ENCODE data around the gene FUT8. TPM values are rescaled to one million over a fixed set of nuclear protein-coding genes. Genes with fewer than 3 reads are reported as not detected.

FUT8 gene
- total and polyA plus RNA-seq, 2 donors (not counting 1 experiment from before 2014, with no cell fraction given): 13.2 to 91.8 TPM

DNA sequence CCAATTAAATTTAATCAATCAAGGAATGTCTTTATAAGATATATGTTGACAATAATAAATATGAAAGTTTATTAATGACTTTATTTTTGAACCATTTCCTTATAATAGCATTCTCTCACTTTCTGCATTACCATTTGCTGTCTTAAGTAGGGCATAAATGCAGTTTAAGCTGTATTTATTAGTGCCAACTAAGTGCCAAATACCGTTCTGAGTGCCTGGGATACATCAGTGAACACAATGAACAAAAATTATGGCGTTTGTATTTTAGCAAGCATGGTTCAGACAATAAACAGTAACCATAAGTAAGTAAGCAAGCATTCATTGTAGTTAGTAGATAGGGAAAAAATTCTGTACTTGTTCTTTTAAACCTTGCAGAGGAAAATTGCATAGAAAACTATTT is 145.8 kb downstream of the FUT8 start:
- Histone ChIP-seq H3K9ac (ENCODE audit: low read length) (no peak overlapping the region), H3K4me2 (replicated peaks; ENCODE audit: low read depth, low read length, poor library complexity, severe bottlenecking) (no peak overlapping the region), H3K9me3 (ENCODE audit: control extremely low read depth in 1 of 3, control insufficient read depth in 2 of 3, insufficient read depth in 1 of 3, low read length in 2 of 3) (no peaks in the 10 kb centered on the region), H4K20me1 (ENCODE audit: control insufficient read depth, insufficient read depth, low read length, poor library complexity, severe bottlenecking) (peaks cover 21% of the 10 kb centered on the region), H3K79me2 (ENCODE audit: control insufficient read depth, insufficient read depth, low read length) (peaks cover 70% of the 10 kb centered on the region), H3K36me3 (replicated peaks in 1 of 2; ENCODE audit: control extremely low read depth in 1 of 2, control insufficient read depth in 1 of 2, extremely low read depth in 1 of 2, insufficient read depth in 2 of 2, low read length in 1 of 2) (peaks cover 10 to 15% of the 10 kb centered on the region in 2 experiments), H3K4me1 (ENCODE audit: control insufficient read depth in 2 of 2, insufficient read depth in 2 of 2, low read length in 2 of 2) (peaks cover 5 to 11% of the 10 kb centered on the region in 2 donors), H3K4me3 (ENCODE audit: control extremely low read depth in 1 of 5, extremely low read depth in 1 of 5, insufficient read depth in 1 of 5, low read depth in 2 of 5, low read length in 4 of 5) (no peak overlapping the region), H2AFZ (ENCODE audit: insufficient read depth, low read depth, low read length, poor library complexity, severe bottlenecking) (no peak overlapping the region), H3K27me3 (replicated peaks in 1 of 4; ENCODE audit: control extremely low read depth in 1 of 4, control insufficient read depth in 3 of 4, insufficient read depth in 4 of 4, low read length in 3 of 4) (no peaks in the 10 kb centered on the region), H3K27ac (ENCODE audit: low read length in 2 of 2) (no peak overlapping the region)
- TF ChIP-seq, protein P1, sequence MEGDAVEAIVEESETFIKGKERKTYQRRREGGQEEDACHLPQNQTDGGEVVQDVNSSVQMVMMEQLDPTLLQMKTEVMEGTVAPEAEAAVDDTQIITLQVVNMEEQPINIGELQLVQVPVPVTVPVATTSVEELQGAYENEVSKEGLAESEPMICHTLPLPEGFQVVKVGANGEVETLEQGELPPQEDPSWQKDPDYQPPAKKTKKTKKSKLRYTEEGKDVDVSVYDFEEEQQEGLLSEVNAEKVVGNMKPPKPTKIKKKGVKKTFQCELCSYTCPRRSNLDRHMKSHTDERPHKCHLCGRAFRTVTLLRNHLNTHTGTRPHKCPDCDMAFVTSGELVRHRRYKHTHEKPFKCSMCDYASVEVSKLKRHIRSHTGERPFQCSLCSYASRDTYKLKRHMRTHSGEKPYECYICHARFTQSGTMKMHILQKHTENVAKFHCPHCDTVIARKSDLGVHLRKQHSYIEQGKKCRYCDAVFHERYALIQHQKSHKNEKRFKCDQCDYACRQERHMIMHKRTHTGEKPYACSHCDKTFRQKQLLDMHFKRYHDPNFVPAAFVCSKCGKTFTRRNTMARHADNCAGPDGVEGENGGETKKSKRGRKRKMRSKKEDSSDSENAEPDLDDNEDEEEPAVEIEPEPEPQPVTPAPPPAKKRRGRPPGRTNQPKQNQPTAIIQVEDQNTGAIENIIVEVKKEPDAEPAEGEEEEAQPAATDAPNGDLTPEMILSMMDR (IDR thresholded peaks at IDR 0.05): no peak
- Mint-ChIP-seq H3K4me3 (no peak overlapping the region), H3K27me3 (no peaks in the 10 kb centered on the region), H3K9me3 (ENCODE audit: insufficient read depth) (no peaks in the 10 kb centered on the region), H3K4me1 (peaks cover 13% of the 10 kb centered on the region), H3K27ac (no peak overlapping the region)
- WGBS (ENCODE audit: insufficient coverage): no CpG with 5 or more reads among the region's 2 CpGs
- DNase-seq: no peak
- ATAC-seq (ENCODE audit: low read depth): no peak
- intact Hi-C loops (cut with micrococcal nuclease): no loop called here
- POLR2A ChIA-PET: interaction anchor here (0.7 kb wide), 1 partner anchor 354 kb away, joined by 6 read pairs; no protein-coding TSS in a partner anchor
- CTCF ChIA-PET: no interaction called here

- intact Hi-C loops (cut with micrococcal nuclease): no loop called here
- Mint-ChIP-seq H3K9me3 (ENCODE audit: insufficient read depth) (peaks cover 4% of the 10 kb centered on the region), H3K4me3 (no peak overlapping the region), H3K4me1 (peaks cover 17% of the 10 kb centered on the region), H3K27me3 (no peaks in the 10 kb centered on the region), H3K27ac (no peak overlapping the region)
- ChIA-PET POLR2A (no interaction called here), CTCF (no interaction called here)
- H3K9me3 ChIP-seq (ENCODE audit: control extremely low read depth in 1 of 3, control insufficient read depth in 2 of 3, insufficient read depth in 1 of 3, low read length in 2 of 3): no peaks in the 10 kb centered on the region
- DNase-seq: no peak
- no peak overlapping the region for H2AFZ ChIP-seq (ENCODE audit: insufficient read depth, low read depth, low read length, poor library complexity, severe bottlenecking)
- H3K79me2 ChIP-seq (ENCODE audit: control insufficient read depth, insufficient read depth, low read length): peaks cover 54% of the 10 kb centered on the region
- H3K9ac ChIP-seq (ENCODE audit: low read length): no peak overlapping the region
- H3K4me1 ChIP-seq (ENCODE audit: control insufficient read depth in 2 of 2, insufficient read depth in 2 of 2, low read length in 2 of 2): peaks cover under 1 to 2% of the 10 kb centered on the region in 2 donors
- ATAC-seq (ENCODE audit: low read depth): no peak
- TF ChIP-seq, protein P1 (IDR thresholded peaks at IDR 0.05): no peak
- no peak for TF ChIP-seq EZH2 (IDR thresholded peaks at IDR 0.05; ENCODE audit: borderline replicate concordance, insufficient read depth, low read depth, low read length, poor library complexity, severe bottlenecking)
- no peak overlapping the region for H3K27ac ChIP-seq (ENCODE audit: low read length in 2 of 2)
- peaks cover 11 to 15% of the 10 kb centered on the region in 2 experiments for H3K36me3 ChIP-seq (replicated peaks in 1 of 2; ENCODE audit: control extremely low read depth in 1 of 2, control insufficient read depth in 1 of 2, extremely low read depth in 1 of 2, insufficient read depth in 2 of 2, low read length in 1 of 2)
- no peak overlapping the region for H3K4me3 ChIP-seq (ENCODE audit: control extremely low read depth in 1 of 5, extremely low read depth in 1 of 5, insufficient read depth in 1 of 5, low read depth in 2 of 5, low read length in 4 of 5)
- WGBS (ENCODE audit: insufficient coverage): 71% methylated on average over 1 of the region's 2 CpGs
- H3K4me2 ChIP-seq (replicated peaks; ENCODE audit: low read depth, low read length, poor library complexity, severe bottlenecking): no peak overlapping the region
- no peaks in the 10 kb centered on the region for H3K27me3 ChIP-seq (replicated peaks in 1 of 4; ENCODE audit: control extremely low read depth in 1 of 4, control insufficient read depth in 3 of 4, insufficient read depth in 4 of 4, low read length in 3 of 4)
- H4K20me1 ChIP-seq (ENCODE audit: control insufficient read depth, insufficient read depth, low read length, poor library complexity, severe bottlenecking): peaks cover 16% of the 10 kb centered on the region
These were observed 148.0 kb downstream of the FUT8 start for GRCh38 chr14:65560340-65561027.
